GM19043 (cell line): Measurements from ENCODE around the gene STUB1.
"Not testable (repeated sequence)": the region's sequence is repeated elsewhere in the genome, so short reads cannot be mapped to it uniquely, and the experiment has no call there.

ENCODE experiments used
- ATAC-seq: cut with Tn5 transposase; IDR thresholded peaks from one replicate; pipeline ENCODE4 v1.9.1; 2021; ENCODE audit warnings: low read depth; ENCODE audit not compliant: unreplicated experiment

Gene STUB1

DNA sequence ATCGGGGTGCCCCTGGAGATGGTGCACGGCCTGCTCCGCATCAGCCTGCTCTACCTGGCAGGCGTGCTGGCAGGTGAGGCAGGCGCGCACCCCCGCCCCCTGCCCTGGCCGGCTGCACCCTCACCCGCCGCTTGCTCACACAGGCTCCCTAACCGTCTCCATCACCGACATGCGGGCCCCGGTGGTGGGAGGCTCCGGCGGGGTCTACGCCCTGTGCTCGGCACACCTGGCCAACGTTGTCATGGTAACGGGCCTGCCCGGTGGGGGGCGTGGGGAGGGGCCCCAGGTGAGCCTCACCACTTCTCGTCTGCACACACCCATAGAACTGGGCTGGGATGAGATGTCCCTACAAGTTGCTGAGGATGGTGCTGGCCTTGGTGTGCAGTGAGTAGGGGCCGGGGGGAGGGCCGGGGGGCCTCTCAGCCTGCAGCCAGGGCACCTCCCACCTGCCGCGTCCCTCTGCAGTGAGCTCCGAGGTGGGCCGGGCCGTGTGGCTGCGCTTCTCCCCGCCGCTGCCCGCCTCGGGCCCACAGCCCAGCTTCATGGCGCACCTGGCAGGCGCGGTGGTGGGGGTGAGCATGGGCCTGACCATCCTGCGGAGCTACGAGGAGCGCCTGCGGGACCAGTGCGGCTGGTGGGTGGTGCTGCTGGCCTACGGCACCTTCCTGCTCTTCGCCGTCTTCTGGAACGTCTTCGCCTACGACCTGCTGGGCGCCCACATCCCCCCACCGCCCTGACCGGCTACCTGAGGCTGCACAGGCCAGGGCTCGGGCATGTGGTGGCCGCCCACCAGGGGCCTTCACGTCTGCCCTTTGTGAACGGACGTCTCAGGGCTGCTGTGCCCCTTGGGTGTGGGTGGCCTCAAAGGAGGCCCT is 2.7 kb upstream of the STUB1 start:
- ATAC-seq: no peak

- ATAC-seq: no peak
These were observed 1.9 kb upstream of the STUB1 start for GRCh38 chr16:678209-678857.

DNA sequence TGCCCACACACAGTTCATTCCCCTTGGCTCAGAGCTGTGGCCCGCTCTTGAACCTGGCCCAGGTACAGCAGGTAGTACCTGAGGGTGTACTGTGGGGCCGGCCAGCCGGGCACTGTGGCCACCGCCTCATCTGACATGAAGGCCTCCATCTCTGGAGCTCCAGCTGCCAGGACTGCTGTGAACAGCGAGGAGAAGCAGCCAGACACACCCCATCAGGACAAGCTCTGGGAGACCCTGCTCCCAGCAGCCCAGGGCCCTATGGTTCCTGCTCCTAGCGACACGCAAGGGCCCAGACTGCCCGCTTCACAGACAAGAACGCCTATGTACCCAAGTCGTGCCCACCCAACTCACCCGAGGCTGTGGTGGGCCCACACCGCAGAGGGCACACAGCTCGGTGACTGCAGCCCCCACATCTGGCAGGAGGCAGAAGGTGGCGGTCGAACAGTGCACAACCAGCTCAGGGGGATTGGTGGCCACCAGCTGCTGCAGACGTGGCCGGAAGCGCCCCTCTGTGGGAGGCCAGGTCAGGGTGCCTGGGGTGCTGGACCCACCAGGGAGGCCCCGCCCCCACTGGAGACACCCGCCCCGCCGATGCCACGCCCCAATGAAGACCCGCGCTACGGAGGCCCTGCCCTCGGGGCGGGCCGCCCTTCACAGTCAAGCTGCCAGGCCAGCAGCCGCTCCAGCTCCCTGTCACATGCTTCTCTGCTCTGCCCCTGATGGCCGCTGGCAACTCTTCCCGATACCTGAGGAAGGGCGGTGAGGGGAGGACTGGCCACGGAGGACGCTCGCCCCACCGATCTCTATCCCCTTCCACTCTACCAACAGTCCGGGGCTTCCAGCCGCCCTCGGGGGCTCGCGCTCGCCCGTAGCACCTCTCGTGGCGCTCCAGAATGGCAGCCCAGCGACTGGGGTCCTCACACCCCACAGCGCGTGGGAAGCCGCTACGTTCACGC is 1.1 kb upstream of the STUB1 start:
- ATAC-seq: no peak

DNA sequence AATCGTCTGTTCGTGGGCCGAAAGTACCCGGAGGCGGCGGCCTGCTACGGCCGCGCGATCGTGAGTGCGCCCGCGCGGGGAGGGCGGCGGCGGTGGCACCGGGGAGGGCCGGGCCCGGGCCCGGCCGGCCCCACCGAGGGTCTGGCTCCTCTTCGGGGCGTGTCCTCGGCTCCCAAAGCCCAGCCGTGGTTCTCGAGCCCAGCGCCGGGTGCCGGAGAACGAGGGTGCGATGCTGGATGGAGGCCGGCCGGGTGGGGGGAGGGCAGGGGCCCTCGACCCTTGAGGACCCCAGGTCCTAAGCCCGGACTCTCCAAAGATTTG is 375 bp downstream of the STUB1 start:
- ATAC-seq: no peak

GRCh38 chr16:680967-681745 is 946 bp downstream of the STUB1 start:
- no peak for ATAC-seq

DNA sequence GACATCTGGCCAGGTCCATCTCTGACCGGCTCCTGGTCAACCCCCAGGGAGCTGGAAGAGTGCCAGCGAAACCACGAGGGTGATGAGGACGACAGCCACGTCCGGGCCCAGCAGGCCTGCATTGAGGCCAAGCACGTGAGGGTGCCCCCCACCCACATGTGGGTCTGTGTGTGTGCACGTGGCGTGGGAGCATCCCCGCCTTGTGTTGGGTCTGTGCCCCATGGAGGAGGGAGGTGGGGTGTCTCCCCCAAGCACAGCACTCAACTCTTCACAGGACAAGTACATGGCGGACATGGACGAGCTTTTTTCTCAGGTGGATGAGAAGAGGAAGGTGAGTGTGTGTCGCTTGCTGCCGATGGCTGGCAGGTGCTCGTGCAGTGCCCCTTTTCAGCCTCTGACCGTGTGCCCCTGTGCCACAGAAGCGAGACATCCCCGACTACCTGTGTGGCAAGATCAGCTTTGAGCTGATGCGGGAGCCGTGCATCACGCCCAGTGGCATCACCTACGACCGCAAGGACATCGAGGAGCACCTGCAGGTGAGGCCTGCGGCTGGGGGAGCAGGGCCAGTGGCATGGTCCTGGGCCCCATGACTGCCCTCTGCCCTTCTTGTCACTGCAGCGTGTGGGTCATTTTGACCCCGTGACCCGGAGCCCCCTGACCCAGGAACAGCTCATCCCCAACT is 1.7 kb downstream of the STUB1 start:
- ATAC-seq: no peak

GRCh38 chr16:682493-683395 is 2.5 kb downstream of the STUB1 start:
- ATAC-seq: no peak

DNA sequence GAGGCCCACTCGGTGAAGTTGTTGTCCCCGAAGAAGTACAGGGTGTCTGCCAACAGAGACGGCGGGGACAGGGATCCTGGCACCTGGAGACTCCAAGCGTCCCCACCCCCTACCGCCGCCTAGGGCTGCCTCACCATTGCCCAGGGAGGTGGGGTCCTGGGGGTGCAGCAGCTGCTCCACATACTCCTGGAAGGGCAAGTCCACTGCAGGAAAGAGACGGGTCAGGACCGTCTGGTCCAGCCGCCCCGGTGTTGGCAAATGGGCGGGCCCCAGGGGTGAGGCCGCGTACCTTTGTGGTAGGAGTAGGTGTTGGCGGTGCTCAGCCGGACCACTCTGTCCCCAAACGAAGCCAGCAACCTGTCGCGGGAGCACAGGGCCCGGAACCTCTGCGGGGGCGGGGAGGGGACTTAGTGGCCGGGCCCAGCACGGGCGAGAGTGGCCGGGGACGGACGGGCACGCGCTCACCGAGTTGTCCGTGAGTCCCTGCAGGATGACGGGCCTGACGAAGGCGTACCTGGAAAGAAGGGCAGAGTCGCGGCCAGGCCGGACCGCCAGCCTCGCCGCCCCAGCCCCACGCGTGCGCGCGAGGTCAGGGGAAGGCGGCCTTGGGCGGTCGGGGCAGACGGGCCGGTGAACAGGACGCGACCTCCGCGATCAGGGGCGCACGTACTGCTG is 3.3 kb downstream of the STUB1 start:
- ATAC-seq: no peak

GRCh38 chr16:684071-684794 is 4.0 kb downstream of the STUB1 start, which contains the start of gene JMJD8:
TSS of gene JMJD8 (minus strand) at chr16:684334. CDS start at chr16:684319, 15 bp downstream.
- peak; percentile 67 for ATAC-seq

DNA sequence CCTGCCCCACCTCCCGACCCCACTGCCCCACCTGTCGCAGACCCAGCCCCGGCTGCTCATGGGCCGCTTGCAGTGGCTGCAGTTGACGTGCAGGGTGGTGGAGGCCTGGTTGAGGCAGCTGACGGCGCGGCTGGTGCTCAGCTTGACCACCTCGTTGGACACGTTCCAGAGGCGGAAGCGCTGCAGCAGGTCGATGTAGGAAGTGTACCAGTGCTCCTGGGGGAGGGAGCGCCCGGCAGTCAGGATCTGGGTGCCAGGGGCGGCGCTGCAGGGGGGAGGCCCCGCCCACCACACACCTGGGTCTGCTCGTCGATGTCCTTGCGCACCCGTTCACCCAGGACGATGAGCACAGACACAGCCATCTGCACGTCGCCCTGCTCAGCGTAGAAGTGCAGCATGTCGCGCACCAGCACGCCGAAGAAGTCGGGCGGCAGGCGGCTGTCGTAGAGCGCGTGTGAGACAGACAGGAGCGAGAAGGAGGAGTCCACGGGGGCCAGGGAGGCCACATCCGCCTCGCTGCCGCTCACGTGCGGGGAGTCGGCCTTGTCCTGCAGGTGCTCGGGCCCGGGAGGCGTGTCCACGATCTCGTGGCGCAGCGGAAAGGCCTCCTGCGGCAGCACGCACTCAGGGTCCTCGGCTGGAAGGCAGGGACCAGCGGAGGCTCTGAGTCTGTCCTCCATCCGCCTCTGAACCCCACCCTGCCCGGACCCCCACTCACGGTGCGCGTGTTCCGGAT is 4.9 kb downstream of the STUB1 start:
- ATAC-seq: no peak

GRCh38 chr16:685967-686366 is 5.8 kb downstream of the STUB1 start:
- no peak for ATAC-seq

GRCh38 chr16:686459-687260 is 6.5 kb downstream of the STUB1 start:
- no peak for ATAC-seq

GRCh38 chr16:687499-687898 is 7.3 kb downstream of the STUB1 start:
- ATAC-seq: no peak

GRCh38 chr16:689175-689897 is 9.1 kb downstream of the STUB1 start:
- no peak for ATAC-seq

DNA sequence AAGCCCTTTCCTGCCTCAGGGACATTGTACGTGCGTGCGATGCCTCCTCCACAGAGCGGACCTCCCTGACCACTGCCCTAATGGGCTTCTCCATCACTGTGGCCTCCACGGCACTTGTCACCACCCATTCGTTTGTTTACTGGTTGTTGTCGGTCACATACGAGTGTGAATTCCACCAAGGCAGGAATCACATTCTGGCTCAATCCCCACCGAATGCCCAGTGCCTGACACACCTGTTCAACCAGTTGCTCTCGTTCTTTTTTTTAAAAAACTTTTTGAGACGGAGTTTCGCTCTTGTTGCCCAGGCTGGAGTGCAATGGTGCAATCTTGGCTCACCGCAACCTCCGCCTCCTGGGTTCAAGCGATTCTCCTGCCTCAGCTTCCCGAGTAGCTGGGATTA is 11.0 kb downstream of the STUB1 start:
- ATAC-seq: not testable (repeated sequence)
